ENCODE measurements around the gene REXO1. TPM values are rescaled to one million over a fixed set of nuclear protein-coding genes. Genes with fewer than 3 reads are reported as not detected.
A peak's percentile ranks its signal among the peaks of the same experiment; 100 is the strongest.

Gene REXO1
- polyA plus RNA-seq, 3 donors = 2.8 to 60.8 (median 3.0) TPM

DNA sequence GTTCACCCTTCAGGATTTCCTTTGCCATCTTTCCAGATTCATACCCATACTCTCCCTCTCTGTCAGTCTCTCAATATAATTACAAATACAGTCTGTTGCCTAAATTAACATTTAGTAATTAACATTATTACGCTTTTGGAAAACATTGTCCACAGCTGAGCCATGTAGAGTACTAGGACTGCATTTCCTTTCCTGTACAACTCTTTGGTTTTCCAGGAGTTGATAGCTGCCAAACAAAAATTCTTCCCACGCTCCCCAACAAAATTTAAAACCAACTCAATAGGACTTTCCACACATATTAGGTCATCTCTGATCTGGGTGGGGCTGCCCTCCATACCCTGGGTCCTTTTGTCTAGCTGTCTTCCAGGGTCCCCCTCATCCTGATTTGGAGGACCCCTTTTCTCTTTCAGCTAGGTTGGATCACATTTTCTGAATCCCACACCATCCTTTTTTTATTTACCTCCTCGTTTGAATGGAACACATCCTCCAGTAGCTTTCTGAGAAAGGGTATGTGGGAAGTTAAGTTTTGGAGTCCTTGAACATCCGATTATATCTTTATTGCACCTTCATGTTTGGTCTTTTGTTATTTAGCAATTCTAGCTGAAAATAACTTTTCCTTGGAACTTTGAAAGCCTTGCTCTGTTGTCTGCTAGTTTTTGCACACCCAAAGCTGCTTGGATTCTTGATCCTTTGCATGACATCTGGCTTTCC is 77.3 kb downstream of the REXO1 start:
- Histone ChIP-seq H3K9me3 (replicated peaks in 1 of 2; ENCODE audit: control insufficient read depth in 1 of 2, insufficient read depth in 1 of 2, low read length in 2 of 2) (peaks cover 34 to 42% of the 10 kb centered on the region in 2 donors), H3K4me2 (replicated peaks; ENCODE audit: extremely low read depth, low read length, poor library complexity, severe bottlenecking) (no peak overlapping the region), H3K79me2 (ENCODE audit: insufficient read depth, low read length) (no peaks in the 10 kb centered on the region), H3K27me3 (ENCODE audit: control insufficient read depth in 2 of 2, insufficient read depth in 2 of 2, low read length in 2 of 2) (peaks cover 19 to 85% of the 10 kb centered on the region in 2 donors), H3K4me3 (replicated peaks in 1 of 3; ENCODE audit: low read depth in 2 of 3, low read length in 3 of 3) (no peak overlapping the region), H3K36me3 (replicated peaks in 1 of 2; ENCODE audit: control insufficient read depth in 1 of 2, insufficient read depth in 2 of 2, low read length in 2 of 2) (no peaks in the 10 kb centered on the region), H3K27ac (ENCODE audit: low read depth in 1 of 2, low read length in 2 of 2) (no peak overlapping the region), H3K9ac (ENCODE audit: insufficient read depth, low read length, poor library complexity, severe bottlenecking) (no peak overlapping the region), H3K4me1 (ENCODE audit: control insufficient read depth in 1 of 2, insufficient read depth in 2 of 2, low read length in 2 of 2) (no peaks in the 10 kb centered on the region), H4K20me1 (ENCODE audit: insufficient read depth, low read length) (no peaks in the 10 kb centered on the region), H2AFZ (ENCODE audit: insufficient read depth, low read depth, low read length, poor library complexity, severe bottlenecking) (no peak overlapping the region)
- TF ChIP-seq, protein P1, sequence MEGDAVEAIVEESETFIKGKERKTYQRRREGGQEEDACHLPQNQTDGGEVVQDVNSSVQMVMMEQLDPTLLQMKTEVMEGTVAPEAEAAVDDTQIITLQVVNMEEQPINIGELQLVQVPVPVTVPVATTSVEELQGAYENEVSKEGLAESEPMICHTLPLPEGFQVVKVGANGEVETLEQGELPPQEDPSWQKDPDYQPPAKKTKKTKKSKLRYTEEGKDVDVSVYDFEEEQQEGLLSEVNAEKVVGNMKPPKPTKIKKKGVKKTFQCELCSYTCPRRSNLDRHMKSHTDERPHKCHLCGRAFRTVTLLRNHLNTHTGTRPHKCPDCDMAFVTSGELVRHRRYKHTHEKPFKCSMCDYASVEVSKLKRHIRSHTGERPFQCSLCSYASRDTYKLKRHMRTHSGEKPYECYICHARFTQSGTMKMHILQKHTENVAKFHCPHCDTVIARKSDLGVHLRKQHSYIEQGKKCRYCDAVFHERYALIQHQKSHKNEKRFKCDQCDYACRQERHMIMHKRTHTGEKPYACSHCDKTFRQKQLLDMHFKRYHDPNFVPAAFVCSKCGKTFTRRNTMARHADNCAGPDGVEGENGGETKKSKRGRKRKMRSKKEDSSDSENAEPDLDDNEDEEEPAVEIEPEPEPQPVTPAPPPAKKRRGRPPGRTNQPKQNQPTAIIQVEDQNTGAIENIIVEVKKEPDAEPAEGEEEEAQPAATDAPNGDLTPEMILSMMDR (IDR thresholded peaks at IDR 0.05) = no peak
- Mint-ChIP-seq H3K9me3 (peaks cover 18 to 56% (median 43%) of the 10 kb centered on the region in 7 donors), H3K27ac (no peak overlapping the region), H3K36me3 (peaks cover 2% of the 10 kb centered on the region in 2 donors), H3K4me1 (no peaks in the 10 kb centered on the region), H3K4me3 (peak overlapping the region in 1 of 2 donors; percentile 4), H3K27me3 (ENCODE audit: low read depth in 3 of 3) (peaks cover 73 to 96% (median 73%) of the 10 kb centered on the region in 3 donors)
- no peak for DNase-seq
- intact Hi-C loops (cut with micrococcal nuclease) = no loop called here
- 86% methylated on average over 1 of the region's 4 CpGs for WGBS (ENCODE audit: insufficient coverage)

DNA sequence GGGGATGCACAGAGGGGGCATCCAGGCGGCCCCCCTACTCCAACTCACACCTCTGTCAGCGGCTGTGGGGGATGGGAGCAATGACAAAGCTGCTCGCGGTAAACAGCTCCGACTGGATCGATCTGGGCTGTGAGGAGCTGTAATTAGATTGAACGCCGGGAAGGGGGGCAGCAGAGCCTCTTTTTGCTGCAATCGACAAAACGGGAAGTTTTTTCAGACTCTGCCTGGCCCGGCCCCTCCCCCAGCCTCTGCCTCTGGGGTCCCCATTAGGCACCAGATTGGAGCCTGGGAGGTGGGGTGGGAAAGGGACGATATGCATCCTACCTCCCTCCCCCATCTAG is 78.7 kb downstream of the REXO1 start:
- Mint-ChIP-seq H3K4me1 (no peaks in the 10 kb centered on the region), H3K4me3 (peak overlapping the region in 1 of 2 donors; percentile 42), H3K36me3 (peaks cover 0 to 5% of the 10 kb centered on the region in 2 donors), H3K27ac (no peak overlapping the region), H3K9me3 (peaks cover 12 to 46% (median 37%) of the 10 kb centered on the region in 7 donors), H3K27me3 (ENCODE audit: low read depth in 3 of 3) (peaks cover 75 to 96% (median 78%) of the 10 kb centered on the region in 3 donors)
- intact Hi-C loops (cut with micrococcal nuclease) = loop anchor here in 1 of 2 donors (5.0 to 10.0 kb wide), 2 partner anchors 145 to 222 kb away; no protein-coding TSS in a partner anchor
- 7% methylated on average over 3 of the region's 12 CpGs for WGBS (ENCODE audit: insufficient coverage)
- H2AFZ ChIP-seq (ENCODE audit: insufficient read depth, low read depth, low read length, poor library complexity, severe bottlenecking) = no peak overlapping the region
- H3K4me3 ChIP-seq (replicated peaks in 1 of 3; ENCODE audit: low read depth in 2 of 3, low read length in 3 of 3) = no peak overlapping the region
- peaks cover 21 to 86% of the 10 kb centered on the region in 2 donors for H3K27me3 ChIP-seq (ENCODE audit: control insufficient read depth in 2 of 2, insufficient read depth in 2 of 2, low read length in 2 of 2)
- H3K79me2 ChIP-seq (ENCODE audit: insufficient read depth, low read length) = no peaks in the 10 kb centered on the region
- no peaks in the 10 kb centered on the region for H4K20me1 ChIP-seq (ENCODE audit: insufficient read depth, low read length)
- H3K27ac ChIP-seq (ENCODE audit: low read depth in 1 of 2, low read length in 2 of 2) = no peak overlapping the region
- H3K4me1 ChIP-seq (ENCODE audit: control insufficient read depth in 1 of 2, insufficient read depth in 2 of 2, low read length in 2 of 2) = no peaks in the 10 kb centered on the region
- no peak overlapping the region for H3K4me2 ChIP-seq (replicated peaks; ENCODE audit: extremely low read depth, low read length, poor library complexity, severe bottlenecking)
- TF ChIP-seq, protein P1 (IDR thresholded peaks at IDR 0.05) = no peak
- H3K9ac ChIP-seq (ENCODE audit: insufficient read depth, low read length, poor library complexity, severe bottlenecking) = no peak overlapping the region
- no peaks in the 10 kb centered on the region for H3K36me3 ChIP-seq (replicated peaks in 1 of 2; ENCODE audit: control insufficient read depth in 1 of 2, insufficient read depth in 2 of 2, low read length in 2 of 2)
- DNase-seq = no peak
- H3K9me3 ChIP-seq (replicated peaks in 1 of 2; ENCODE audit: control insufficient read depth in 1 of 2, insufficient read depth in 1 of 2, low read length in 2 of 2) = peaks cover 24 to 37% of the 10 kb centered on the region in 2 donors

All from CD14-positive monocyte (primary cell).